SH-SY5Y (cell line): ENCODE results near the gene SIRPB2.

Experiments
- GATA2 ChIP-seq: IDR thresholded peaks from 2 replicates; pipeline ENCODE4 v1.6.1; 2011; ENCODE audit warnings: mild to moderate bottlenecking, low read depth, low read length
- GATA3 ChIP-seq: IDR thresholded peaks from 2 replicates; pipeline ENCODE4 v1.6.1; 2011; ENCODE audit warnings: low read depth, mild to moderate bottlenecking, low read length, moderate library complexity

SIRPB2 gene

DNA sequence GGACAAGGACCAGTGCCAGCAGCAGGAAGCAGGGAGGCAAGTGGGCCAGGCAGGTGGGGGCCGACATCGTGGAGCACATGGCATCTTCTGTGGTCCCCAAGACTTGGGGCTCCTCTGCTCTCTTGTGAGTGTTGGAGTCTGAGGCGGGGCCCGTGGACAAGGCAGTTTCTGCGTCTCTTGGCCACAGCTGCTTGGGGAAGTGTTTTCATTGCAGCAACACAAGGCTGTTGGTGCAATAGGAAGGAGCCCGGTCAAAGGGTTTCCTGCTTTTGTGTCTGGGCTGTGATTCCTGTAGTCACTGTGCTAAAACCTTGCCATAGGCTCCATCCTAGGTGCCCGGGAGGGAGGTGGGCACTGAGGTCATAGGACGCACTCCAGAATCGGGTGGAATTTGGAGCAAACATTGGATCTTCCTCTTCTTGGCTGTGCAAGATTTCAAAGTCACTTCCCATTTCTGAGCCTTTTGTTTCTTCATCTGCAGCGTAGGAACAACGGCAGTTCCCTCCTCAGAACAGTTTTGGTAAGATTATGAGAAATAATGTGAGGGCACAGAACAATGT is at the start of gene SIRPB2:
Gene SIRPB2 (minus strand): TSS at position 140 of the 560 bp plus-strand sequence. CDS start 61 bp downstream, at position 79.
- TF ChIP-seq GATA3: no peak

DNA sequence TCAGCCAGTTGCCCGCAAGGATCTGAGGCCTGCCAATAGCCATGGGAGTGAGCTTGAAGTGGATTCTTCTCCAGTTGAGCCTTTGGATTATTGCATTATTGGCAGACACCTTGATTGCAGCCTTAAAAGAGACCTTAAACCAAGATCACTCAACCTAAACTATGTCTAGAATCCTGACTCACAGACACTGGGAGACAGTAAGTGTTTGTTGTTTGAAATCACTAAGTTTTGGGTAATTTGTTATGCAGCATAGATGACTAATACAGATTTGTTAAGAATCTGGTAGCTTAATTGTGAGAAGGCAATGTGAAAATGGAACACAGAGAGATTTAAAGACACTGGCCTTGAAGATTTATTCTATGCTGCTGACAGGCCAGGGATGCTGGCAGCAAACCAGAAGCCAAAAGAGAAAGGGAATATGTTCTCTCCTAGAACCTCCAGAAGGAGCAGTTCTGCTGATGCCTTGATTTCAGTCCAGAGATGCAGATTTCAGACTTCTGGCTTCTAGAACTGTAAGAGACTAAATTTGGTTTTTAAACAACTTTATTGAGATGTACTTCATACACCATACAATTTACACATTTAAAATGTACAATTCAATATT is 48.7 kb upstream of the SIRPB2 start:
- TF ChIP-seq GATA2: no peak
- no peak for TF ChIP-seq GATA3

GRCh38 chr20:1538655-1539054 is 47.4 kb upstream of the SIRPB2 start:
- TF ChIP-seq GATA3: no peak
- no peak for TF ChIP-seq GATA2

DNA sequence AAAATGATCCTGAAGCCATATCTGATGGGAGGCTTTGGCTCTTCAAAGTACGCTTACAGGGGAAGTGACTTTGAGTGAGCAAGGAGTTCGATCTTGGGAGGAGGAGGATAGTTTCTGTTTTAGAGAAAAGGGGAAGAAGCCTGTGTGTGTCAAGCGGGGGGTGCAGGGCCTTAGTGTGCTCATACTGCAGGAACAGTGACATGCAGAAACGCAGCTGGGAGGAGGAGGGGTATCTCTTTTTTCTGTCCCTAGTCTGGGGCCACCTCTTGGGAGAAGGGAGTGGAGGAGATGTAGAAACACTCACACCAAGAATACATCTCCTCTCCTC is 46.5 kb upstream of the SIRPB2 start:
- TF ChIP-seq GATA3: no peak
- TF ChIP-seq GATA2: no peak

GRCh38 chr20:1536893-1537730 is 45.9 kb upstream of the SIRPB2 start:
- TF ChIP-seq GATA3: no peak
- TF ChIP-seq GATA2: no peak

- TF ChIP-seq GATA2 (no peak), GATA3 (no peak)
Observed at GRCh38 chr20:1535420-1536175, 44.4 kb upstream of the SIRPB2 start.

DNA sequence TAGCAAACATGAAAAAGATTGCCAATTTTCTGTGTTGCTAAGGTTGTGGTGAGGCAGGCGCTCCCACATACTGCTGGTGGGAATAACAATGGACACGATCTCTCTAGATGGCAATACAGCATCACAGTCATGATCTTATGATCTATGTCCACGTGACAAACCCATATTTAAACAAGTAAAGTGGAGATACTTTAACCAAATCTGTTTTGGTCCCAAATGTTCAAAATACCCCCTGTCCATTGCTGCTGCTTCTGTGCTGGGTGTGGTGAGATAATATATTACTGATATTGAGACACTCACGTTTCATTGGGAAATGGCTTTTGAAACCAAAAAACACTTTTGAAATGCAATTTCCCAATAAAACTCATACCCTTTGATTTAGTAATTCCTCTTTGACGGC is 43.3 kb upstream of the SIRPB2 start:
- TF ChIP-seq GATA2 (no peak), GATA3 (no peak)

GRCh38 chr20:1533059-1533458 is 41.8 kb upstream of the SIRPB2 start:
- TF ChIP-seq GATA2 (no peak), GATA3 (no peak)

GRCh38 chr20:1528811-1529210 is 37.6 kb upstream of the SIRPB2 start:
- TF ChIP-seq GATA2 (no peak), GATA3 (no peak)

GRCh38 chr20:1527923-1528322 is 36.7 kb upstream of the SIRPB2 start:
- TF ChIP-seq GATA3: no peak
- TF ChIP-seq GATA2: no peak

DNA sequence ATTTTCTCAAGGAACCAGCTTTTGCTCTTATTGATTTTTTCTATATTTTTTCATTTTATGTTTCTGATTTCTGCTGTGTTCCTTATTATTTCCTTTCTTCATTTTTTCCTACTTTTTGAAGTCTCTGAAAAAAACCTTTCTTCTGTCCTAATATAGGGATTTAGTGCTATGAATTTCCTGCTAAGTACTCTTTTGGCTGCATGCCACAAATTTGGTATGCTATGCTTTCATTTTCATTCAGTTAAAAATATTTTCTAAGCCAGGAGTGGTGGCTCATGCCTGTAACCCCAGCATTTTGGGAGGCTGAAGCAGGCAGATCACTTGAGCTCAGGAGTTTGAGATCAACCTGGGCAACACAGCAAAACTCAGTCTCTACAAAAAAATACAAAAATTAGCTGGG is 35.7 kb upstream of the SIRPB2 start:
- no peak for TF ChIP-seq GATA2
- TF ChIP-seq GATA3: no peak

DNA sequence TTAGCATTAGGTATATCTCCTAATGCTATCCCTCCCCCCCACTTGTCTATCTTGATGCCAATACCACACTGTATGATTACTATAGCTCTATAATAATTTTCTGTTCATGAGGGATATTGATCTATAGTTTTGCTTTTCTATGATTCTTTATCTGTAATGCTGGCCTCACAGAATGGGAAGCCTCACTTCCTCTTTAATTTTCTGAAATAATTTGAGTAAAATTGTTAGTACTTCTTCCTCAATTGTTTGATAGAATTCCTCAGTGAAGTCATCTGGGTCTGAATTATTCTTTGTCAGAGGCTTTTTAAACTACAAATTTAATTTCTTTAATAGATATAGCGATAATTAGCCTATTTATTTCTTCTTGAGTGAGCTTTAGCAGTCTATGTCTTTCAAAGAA is 35.1 kb upstream of the SIRPB2 start:
- no peak for TF ChIP-seq GATA3
- TF ChIP-seq GATA2: no peak

DNA sequence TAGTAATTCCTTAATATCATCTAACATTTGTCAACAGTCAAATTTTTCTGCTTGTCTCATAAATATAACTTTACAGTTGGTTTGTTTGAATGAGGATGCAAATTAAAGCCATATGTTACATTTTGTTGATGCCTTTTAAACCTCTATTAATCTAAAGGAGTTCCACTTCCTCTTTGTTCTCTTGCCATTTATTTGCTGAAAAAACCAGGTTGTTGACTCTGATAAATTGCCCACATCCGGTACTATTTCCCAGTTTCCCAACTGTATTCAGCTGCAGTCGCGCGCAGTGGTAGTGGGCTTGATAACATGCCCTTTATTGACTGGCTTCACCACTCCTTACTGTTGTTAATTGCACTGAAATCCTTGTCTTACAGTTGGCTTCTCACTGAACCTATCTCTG is 32.8 kb upstream of the SIRPB2 start:
- TF ChIP-seq GATA2 (no peak), GATA3 (no peak)

DNA sequence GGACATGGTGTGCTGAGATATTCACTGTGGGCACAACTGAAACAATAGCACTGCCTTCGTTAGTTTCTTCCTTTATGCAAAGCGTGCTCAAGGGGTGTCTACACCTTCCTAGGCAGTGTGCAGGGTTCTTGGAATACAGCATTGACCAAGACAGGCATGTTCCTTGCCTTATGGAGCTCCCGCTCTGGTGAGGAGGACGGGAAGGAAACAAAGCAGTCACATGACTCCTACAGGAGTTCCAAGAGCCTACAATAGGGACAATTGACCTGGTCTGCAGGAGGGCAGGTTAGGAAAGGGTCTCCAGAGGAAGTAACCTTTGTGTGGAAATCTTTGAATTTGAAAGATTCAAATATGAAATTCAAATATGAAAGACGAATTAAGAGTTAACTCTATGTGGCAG is 25.8 kb upstream of the SIRPB2 start:
- TF ChIP-seq GATA3 (no peak), GATA2 (no peak)
